ENCODE data around the gene TBC1D8.

DNA sequence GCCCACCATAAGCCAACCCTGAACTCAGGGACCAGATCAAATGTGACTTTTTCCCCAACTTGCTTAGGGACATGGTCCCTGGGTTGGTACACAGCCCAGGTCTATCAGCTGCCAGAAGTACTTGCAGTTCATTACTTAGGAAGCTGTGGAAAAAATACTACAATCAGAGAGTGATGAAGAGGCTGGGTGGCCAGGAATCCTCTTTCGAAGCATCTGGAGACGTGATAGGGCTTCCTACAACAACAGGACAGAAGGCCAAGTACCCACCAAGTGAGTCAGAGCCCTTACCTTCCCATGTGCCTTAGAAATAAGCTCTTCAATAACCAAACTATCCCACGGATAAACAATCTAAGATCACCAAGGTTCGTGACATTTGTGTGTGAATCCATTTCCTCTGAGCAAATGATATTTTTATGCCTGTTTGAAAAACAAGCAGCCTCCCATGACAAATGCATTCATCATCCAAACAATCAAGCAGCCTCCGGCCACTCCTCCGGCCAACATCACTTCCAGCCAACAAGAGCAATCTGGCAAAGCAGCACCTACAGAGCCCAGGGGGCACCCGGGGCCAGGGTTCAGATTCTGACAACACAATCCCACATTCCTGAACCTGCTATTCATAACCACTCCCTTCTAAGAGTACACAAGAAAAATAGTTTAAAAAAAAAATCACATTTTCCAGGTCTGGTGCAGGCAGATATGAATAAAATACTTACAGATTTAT lies 26.4 kb downstream of the TBC1D8 start:
- TF ChIP-seq, protein P1, sequence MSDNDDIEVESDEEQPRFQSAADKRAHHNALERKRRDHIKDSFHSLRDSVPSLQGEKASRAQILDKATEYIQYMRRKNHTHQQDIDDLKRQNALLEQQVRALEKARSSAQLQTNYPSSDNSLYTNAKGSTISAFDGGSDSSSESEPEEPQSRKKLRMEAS (CRISPR knock-in tag; IDR thresholded peaks at IDR 0.05): no peak
- TF ChIP-seq, protein P2, sequence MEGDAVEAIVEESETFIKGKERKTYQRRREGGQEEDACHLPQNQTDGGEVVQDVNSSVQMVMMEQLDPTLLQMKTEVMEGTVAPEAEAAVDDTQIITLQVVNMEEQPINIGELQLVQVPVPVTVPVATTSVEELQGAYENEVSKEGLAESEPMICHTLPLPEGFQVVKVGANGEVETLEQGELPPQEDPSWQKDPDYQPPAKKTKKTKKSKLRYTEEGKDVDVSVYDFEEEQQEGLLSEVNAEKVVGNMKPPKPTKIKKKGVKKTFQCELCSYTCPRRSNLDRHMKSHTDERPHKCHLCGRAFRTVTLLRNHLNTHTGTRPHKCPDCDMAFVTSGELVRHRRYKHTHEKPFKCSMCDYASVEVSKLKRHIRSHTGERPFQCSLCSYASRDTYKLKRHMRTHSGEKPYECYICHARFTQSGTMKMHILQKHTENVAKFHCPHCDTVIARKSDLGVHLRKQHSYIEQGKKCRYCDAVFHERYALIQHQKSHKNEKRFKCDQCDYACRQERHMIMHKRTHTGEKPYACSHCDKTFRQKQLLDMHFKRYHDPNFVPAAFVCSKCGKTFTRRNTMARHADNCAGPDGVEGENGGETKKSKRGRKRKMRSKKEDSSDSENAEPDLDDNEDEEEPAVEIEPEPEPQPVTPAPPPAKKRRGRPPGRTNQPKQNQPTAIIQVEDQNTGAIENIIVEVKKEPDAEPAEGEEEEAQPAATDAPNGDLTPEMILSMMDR (IDR thresholded peaks at IDR 0.05): no peak
- TF ChIP-seq, protein P3, sequence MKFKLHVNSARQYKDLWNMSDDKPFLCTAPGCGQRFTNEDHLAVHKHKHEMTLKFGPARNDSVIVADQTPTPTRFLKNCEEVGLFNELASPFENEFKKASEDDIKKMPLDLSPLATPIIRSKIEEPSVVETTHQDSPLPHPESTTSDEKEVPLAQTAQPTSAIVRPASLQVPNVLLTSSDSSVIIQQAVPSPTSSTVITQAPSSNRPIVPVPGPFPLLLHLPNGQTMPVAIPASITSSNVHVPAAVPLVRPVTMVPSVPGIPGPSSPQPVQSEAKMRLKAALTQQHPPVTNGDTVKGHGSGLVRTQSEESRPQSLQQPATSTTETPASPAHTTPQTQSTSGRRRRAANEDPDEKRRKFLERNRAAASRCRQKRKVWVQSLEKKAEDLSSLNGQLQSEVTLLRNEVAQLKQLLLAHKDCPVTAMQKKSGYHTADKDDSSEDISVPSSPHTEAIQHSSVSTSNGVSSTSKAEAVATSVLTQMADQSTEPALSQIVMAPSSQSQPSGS (CRISPR knock-in tag; IDR thresholded peaks at IDR 0.05; ENCODE audit: borderline replicate concordance, low read depth): no peak
- TF ChIP-seq, protein P4, sequence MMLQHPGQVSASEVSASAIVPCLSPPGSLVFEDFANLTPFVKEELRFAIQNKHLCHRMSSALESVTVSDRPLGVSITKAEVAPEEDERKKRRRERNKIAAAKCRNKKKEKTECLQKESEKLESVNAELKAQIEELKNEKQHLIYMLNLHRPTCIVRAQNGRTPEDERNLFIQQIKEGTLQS (CRISPR knock-in tag; conservative IDR thresholded peaks at IDR 0.05): no peak
- TF ChIP-seq ZNF138 (CRISPR knock-in tag; conservative IDR thresholded peaks at IDR 0.05) (no peak), ATF1 (CRISPR knock-in tag; IDR thresholded peaks at IDR 0.05) (no peak), ZNF263 (CRISPR knock-in tag; IDR thresholded peaks at IDR 0.05; ENCODE audit: low read depth) (no peak), FOXP1 (CRISPR knock-in tag; IDR thresholded peaks at IDR 0.05; ENCODE audit: borderline replicate concordance) (no peak), NFYB (CRISPR knock-in tag; conservative IDR thresholded peaks at IDR 0.05; ENCODE audit: low read depth) (no peak), CREB1 (CRISPR knock-in tag; IDR thresholded peaks at IDR 0.05) (no peak), GTF2I (CRISPR knock-in tag; conservative IDR thresholded peaks at IDR 0.05) (no peak)
- TF ChIP-seq, protein P5, sequence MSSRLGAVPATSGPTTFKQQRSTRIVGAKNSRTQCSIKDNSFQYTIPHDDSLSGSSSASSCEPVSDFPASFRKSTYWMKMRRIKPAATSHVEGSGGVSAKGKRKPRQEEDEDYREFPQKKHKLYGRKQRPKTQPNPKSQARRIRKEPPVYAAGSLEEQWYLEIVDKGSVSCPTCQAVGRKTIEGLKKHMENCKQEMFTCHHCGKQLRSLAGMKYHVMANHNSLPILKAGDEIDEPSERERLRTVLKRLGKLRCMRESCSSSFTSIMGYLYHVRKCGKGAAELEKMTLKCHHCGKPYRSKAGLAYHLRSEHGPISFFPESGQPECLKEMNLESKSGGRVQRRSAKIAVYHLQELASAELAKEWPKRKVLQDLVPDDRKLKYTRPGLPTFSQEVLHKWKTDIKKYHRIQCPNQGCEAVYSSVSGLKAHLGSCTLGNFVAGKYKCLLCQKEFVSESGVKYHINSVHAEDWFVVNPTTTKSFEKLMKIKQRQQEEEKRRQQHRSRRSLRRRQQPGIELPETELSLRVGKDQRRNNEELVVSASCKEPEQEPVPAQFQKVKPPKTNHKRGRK (CRISPR knock-in tag; IDR thresholded peaks at IDR 0.05; ENCODE audit: borderline replicate concordance): no peak
- TF ChIP-seq, protein P6, sequence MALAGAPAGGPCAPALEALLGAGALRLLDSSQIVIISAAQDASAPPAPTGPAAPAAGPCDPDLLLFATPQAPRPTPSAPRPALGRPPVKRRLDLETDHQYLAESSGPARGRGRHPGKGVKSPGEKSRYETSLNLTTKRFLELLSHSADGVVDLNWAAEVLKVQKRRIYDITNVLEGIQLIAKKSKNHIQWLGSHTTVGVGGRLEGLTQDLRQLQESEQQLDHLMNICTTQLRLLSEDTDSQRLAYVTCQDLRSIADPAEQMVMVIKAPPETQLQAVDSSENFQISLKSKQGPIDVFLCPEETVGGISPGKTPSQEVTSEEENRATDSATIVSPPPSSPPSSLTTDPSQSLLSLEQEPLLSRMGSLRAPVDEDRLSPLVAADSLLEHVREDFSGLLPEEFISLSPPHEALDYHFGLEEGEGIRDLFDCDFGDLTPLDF (CRISPR knock-in tag; IDR thresholded peaks at IDR 0.05): no peak
- TF ChIP-seq, protein P7, sequence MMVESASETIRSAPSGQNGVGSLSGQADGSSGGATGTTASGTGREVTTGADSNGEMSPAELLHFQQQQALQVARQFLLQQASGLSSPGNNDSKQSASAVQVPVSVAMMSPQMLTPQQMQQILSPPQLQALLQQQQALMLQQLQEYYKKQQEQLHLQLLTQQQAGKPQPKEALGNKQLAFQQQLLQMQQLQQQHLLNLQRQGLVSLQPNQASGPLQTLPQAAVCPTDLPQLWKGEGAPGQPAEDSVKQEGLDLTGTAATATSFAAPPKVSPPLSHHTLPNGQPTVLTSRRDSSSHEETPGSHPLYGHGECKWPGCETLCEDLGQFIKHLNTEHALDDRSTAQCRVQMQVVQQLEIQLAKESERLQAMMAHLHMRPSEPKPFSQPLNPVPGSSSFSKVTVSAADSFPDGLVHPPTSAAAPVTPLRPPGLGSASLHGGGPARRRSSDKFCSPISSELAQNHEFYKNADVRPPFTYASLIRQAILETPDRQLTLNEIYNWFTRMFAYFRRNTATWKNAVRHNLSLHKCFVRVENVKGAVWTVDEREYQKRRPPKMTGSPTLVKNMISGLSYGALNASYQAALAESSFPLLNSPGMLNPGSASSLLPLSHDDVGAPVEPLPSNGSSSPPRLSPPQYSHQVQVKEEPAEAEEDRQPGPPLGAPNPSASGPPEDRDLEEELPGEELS (CRISPR knock-in tag; IDR thresholded peaks at IDR 0.05): no peak
